ENCODE measurements around the gene KRT83. TPM values are rescaled to one million over a fixed set of nuclear protein-coding genes. Genes with fewer than 3 reads are reported as not detected.

Gene KRT83
- total and polyA plus RNA-seq, 2 of the 13 experiments (the other 11 are each of a cell fraction or from before 2014, with no cell fraction given), result not detected

DNA sequence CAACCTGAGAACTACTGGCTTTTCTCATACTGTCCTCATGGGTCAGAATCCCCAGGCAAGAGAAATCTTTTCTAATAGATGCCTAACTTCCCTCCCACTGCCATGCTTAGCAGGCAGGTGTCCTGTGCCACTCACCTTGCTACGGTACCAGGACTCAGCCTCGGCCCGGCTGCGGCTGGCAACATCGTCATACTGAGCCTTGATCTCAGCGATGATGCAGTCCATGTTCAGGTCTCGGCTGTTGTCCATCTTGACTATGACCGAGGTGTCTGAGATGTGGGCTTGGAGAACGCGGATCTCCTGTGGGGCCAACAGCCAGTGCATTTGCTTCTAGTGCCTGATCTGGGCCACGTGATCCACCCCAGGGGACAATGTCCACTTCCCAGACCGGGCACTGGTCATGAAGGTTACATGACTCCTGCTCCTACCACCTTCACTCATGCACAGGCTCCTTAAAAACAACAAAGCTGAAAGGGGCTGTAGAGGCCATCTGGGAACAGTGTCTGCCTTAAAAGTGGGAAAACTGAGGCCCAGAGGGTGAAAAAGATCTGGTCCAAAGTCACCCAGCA, 42.0 kb upstream of the KRT83 start:
- BruUV-seq (replicated peaks), result no TSS peak
- no peak; the same call in 2 of the 3 replicates for ATAC-seq
- Histone ChIP-seq H3K4me1 (ENCODE audit: insufficient read depth, low read length) (peaks cover 5% of the 10 kb centered on the region; the same call in 1 of the 2 replicates), H3K4me3 (replicated peaks in 1 of 3; ENCODE audit: insufficient read depth in 1 of 3, low read depth in 2 of 3, low read length in 3 of 3) (no peak overlapping the region), H3K36me3 (replicated peaks in 1 of 2; ENCODE audit: control insufficient read depth in 1 of 2, insufficient read depth in 2 of 2, low read length in 2 of 2) (no peaks in the 10 kb centered on the region), H3K27me3 (ENCODE audit: control insufficient read depth in 1 of 2, insufficient read depth in 2 of 2, low read length in 2 of 2) (peaks cover 6 to 36% of the 10 kb centered on the region in 2 experiments; a peak in 4 of 5 replicates), H2AFZ (ENCODE audit: low read length) (no peak overlapping the region), H3K9ac (ENCODE audit: insufficient read depth, low read depth, low read length) (no peak overlapping the region), H3K9me3 (ENCODE audit: low read length) (no peaks in the 10 kb centered on the region), H3K27ac (ENCODE audit: extremely low read length, insufficient read depth, low read length) (no peak overlapping the region), H3K79me2 (ENCODE audit: insufficient read depth, low read length) (no peaks in the 10 kb centered on the region), H3K4me2 (ENCODE audit: low read depth, low read length) (no peak overlapping the region), H4K20me1 (ENCODE audit: insufficient read depth, low read length) (no peaks in the 10 kb centered on the region)
- POLR2A ChIA-PET, result no interaction called here
- in situ Hi-C loops (cut with HindIII; ENCODE audit: extremely low pct_ligation_motif_present, low pct_unique_long_range_greater_than_20kb), result no loop called here
- FAIRE-seq, result no peak
- intact Hi-C loops (cut with micrococcal nuclease; ENCODE audit: unreplicated experiment), result no loop called here
- 58% methylated on average over 8 of the region's 12 CpGs for WGBS (ENCODE audit: low lambda C conversion rate)
- CTCF ChIA-PET (ENCODE audit: low intra/inter-chr PET ratio, low total read pairs), result no interaction called here
- TF ChIP-seq DMAP1 (CRISPR knock-in tag; IDR thresholded peaks at IDR 0.05), result no peak
- TF ChIP-seq HNF4A (CRISPR knock-in tag; IDR thresholded peaks at IDR 0.05), result 0 out of 2 replicates have a peak, but pooled peaks have one; percentile 12
- TF ChIP-seq ZNF562 (CRISPR knock-in tag; IDR thresholded peaks at IDR 0.05; ENCODE audit: borderline replicate concordance), result no peak
- TF ChIP-seq, protein P1, sequence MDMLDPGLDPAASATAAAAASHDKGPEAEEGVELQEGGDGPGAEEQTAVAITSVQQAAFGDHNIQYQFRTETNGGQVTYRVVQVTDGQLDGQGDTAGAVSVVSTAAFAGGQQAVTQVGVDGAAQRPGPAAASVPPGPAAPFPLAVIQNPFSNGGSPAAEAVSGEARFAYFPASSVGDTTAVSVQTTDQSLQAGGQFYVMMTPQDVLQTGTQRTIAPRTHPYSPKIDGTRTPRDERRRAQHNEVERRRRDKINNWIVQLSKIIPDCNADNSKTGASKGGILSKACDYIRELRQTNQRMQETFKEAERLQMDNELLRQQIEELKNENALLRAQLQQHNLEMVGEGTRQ (IDR thresholded peaks at IDR 0.05; ENCODE audit: low read depth, low read length), result peak; percentile 23; the same call in 1 of the 2 replicates
- TF ChIP-seq, protein P1 (CRISPR knock-in tag; IDR thresholded peaks at IDR 0.05; ENCODE audit: borderline replicate concordance), result no peak; the same call in 1 of the 2 replicates
- TF ChIP-seq, protein P2, sequence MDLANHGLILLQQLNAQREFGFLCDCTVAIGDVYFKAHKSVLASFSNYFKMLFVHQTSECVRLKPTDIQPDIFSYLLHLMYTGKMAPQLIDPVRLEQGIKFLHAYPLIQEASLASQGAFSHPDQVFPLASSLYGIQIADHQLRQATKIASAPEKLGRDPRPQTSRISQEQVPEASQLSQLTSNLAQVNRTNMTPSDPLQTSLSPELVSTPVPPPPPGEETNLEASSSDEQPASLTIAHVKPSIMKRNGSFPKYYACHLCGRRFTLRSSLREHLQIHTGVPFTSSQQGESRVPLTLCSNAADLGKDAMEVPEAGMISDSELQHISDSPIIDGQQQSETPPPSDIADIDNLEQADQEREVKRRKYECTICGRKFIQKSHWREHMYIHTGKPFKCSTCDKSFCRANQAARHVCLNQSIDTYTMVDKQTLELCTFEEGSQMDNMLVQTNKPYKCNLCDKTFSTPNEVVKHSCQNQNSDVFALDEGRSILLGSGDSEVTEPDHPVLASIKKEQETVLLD (CRISPR knock-in tag; IDR thresholded peaks at IDR 0.05; ENCODE audit: low read depth), result no peak
- TF ChIP-seq ZBTB20 (CRISPR knock-in tag; IDR thresholded peaks at IDR 0.05; ENCODE audit: borderline replicate concordance, low read depth), result no peak
- TF ChIP-seq, protein P3, sequence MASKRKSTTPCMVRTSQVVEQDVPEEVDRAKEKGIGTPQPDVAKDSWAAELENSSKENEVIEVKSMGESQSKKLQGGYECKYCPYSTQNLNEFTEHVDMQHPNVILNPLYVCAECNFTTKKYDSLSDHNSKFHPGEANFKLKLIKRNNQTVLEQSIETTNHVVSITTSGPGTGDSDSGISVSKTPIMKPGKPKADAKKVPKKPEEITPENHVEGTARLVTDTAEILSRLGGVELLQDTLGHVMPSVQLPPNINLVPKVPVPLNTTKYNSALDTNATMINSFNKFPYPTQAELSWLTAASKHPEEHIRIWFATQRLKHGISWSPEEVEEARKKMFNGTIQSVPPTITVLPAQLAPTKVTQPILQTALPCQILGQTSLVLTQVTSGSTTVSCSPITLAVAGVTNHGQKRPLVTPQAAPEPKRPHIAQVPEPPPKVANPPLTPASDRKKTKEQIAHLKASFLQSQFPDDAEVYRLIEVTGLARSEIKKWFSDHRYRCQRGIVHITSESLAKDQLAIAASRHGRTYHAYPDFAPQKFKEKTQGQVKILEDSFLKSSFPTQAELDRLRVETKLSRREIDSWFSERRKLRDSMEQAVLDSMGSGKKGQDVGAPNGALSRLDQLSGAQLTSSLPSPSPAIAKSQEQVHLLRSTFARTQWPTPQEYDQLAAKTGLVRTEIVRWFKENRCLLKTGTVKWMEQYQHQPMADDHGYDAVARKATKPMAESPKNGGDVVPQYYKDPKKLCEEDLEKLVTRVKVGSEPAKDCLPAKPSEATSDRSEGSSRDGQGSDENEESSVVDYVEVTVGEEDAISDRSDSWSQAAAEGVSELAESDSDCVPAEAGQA (IDR thresholded peaks at IDR 0.05; ENCODE audit: low read depth), result no peak
- TF ChIP-seq, protein P3 (CRISPR knock-in tag; IDR thresholded peaks at IDR 0.05; ENCODE audit: borderline replicate concordance), result no peak
- TF ChIP-seq, protein P4, sequence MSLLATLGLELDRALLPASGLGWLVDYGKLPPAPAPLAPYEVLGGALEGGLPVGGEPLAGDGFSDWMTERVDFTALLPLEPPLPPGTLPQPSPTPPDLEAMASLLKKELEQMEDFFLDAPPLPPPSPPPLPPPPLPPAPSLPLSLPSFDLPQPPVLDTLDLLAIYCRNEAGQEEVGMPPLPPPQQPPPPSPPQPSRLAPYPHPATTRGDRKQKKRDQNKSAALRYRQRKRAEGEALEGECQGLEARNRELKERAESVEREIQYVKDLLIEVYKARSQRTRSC (CRISPR knock-in tag; IDR thresholded peaks at IDR 0.05; ENCODE audit: low read depth), result no peak
- DNase-seq (ENCODE audit: low spot score), result no peak

All from HepG2 (cell line).